Hair follicular keratinocyte (primary cell): Measurements from ENCODE around the gene RAD52. TPM values are rescaled to one million over a fixed set of nuclear protein-coding genes. Genes with fewer than 3 reads are reported as not detected.

Experiments used
- total RNA-seq: library from RNA; depleted of rRNA; stranded (reverse); fragments of >200 nt; gene quantifications from 2 replicates; pipeline ENCODE4 v1.2.3, GENCODE V29; 2015

RAD52 gene
- total RNA-seq = 8.3 and 8.7 TPM in 2 replicates

GRCh38 chr12:949453-950191 lies at the start of gene RAD52:
Gene RAD52, minus strand, starts transcription at chr12:949694. Its CDS starts 16,636 bp downstream, at chr12:933058.

GRCh38 chr12:990661-991349 lies 41.3 kb upstream of the RAD52 start, which contains the start of gene ERC1:
Gene ERC1, plus strand, starts transcription at chr12:991223. Its CDS starts 36,681 bp downstream, at chr12:1027904.

Other genes with a start within 250 kb of the RAD52 start
- gene WNK1, start 197.1 kb downstream of the RAD52 start, total RNA-seq = 29.6 and 42.2 TPM in 2 replicates
- gene ERC1, start 41.5 kb upstream of the RAD52 start, total RNA-seq = 12.6 and 15.4 TPM in 2 replicates